Heart right ventricle (tissue), 16 donors: ENCODE data around the gene CXCL12. TPM values are rescaled to one million over a fixed set of nuclear protein-coding genes. Genes with fewer than 3 reads are reported as not detected.

Source experiments
- ATAC-seq, 8 donors: fragments of 200-7000 bp; cut with Tn5 transposase; one replicate each; pipeline ENCODE4 v1.9.1; 2020; ENCODE audit warnings: mild to moderate bottlenecking in 8 of 8, moderate library complexity in 8 of 8, moderate number of reproducible peaks in 1 of 8
- DNase-seq, 2 donors: peaks; one replicate each; pipeline ENCODE4 v3.0.0-alpha.2; 2020
- H3K27ac ChIP-seq, 10 donors: fragments of 200-600 bp; sonication (generic) in 2 of 10; one replicate each; pipeline versions ENCODE4 v1.5.0 to v1.8.0; 2020 to 2022; ENCODE audit warnings: mild to moderate bottlenecking in 3 of 10
- H3K27me3 ChIP-seq, 7 donors: fragments of 200-600 bp; one replicate each; pipeline ENCODE4 v1.8.0; 2021 to 2022; ENCODE audit warnings: mild to moderate bottlenecking in 2 of 7
- H3K36me3 ChIP-seq, 9 donors: fragments of 200-600 bp; sonication (generic) in 1 of 9; one replicate each; pipeline versions ENCODE4 v1.5.0 to v1.8.0; 2020 to 2022; ENCODE audit warnings: mild to moderate bottlenecking in 2 of 9
- H3K4me1 ChIP-seq, 9 donors: fragments of 200-600 bp; sonication (generic) in 1 of 9; one replicate each; pipeline versions ENCODE4 v1.5.0 to v1.8.0; 2020 to 2022; ENCODE audit warnings: mild to moderate bottlenecking in 4 of 9
- H3K4me3 ChIP-seq, 10 donors: fragments of 200-600 bp; sonication (generic) in 2 of 10; one replicate each; pipeline versions ENCODE4 v1.5.0 to v1.8.0; 2020 to 2022; ENCODE audit warnings: mild to moderate bottlenecking in 7 of 10, moderate library complexity in 2 of 10
- H3K9me3 ChIP-seq, 11 donors: fragments of 200-600 bp in 10 of 11; sonication (generic) in 2 of 11; one replicate each; pipeline versions ENCODE4 v1.5.0 to v1.8.0; 2013 to 2022; ENCODE audit warnings: mild to moderate bottlenecking in 2 of 11, control low read depth in 1 of 11, moderate library complexity in 1 of 11
- CTCF ChIP-seq, 9 donors: fragments of 200-600 bp; sonication (generic) in 2 of 9; IDR thresholded peaks; one replicate each; pipeline versions ENCODE4 v1.5.0 to v1.8.0; 2021 to 2022; ENCODE audit warnings: antibody characterized with exemption in 9 of 9, mild to moderate bottlenecking in 5 of 9, moderate library complexity in 1 of 9
- WGBS, 2 donors: extraction: QIAGEN DNeasy Blood & Tissue Kit; methylation state at CpG; one replicate each; pipeline ENCODE4 v1.1.7; 2013; ENCODE audit warnings: inconsistent platforms in 1 of 2; 5-methylcytosine and 5-hydroxymethylcytosine counted together
- intact Hi-C, 10 donors: fragments of 100-400 bp; cut with DNase I; formaldehyde crosslinking; loops; one replicate each; pipeline versions ENCODE4 v1.11.1 to v1.14.2; 2022
- polyA plus RNA-seq, 2 donors: library from polyadenylated mRNA; stranded (reverse); fragments of 200-250 nt; gene quantifications; one replicate each; pipeline ENCODE4 v1.2.3, GENCODE V29; 2013
- total RNA-seq, 10 donors: library from RNA; stranded (reverse); fragmentation: NEBNext Ultra II Directional in 3 of 10; extraction: Animal tissue kit (Norgen Biotek cat#: 25700) in 3 of 10; gene quantifications; one replicate each; pipeline versions ENCODE4 v1.2.1 to v1.2.4, GENCODE V29; 2021 to 2023
- donor health status: Arrhythmogenic right ventricular cardiomyopathy.
- donor health status: ischemic (EF 13 %, LVEDD 7.1; RV severe dilation, severe dysfunction).
- donor health status: healthy with polysubstance abuse.
- donor health status: DM: no; HTN: yes; CAD: no.
- donor health status: DM: no; HTN: no; CAD: no.
- donor health status: ischemic (EF 25% LVEDD 6.9; RV normal size, moderate dysfunction).
- donor health status: ischemic (EF 25% LVEDD 5.7; RV mildly dilated, moderate dysfunction).
- donor health status: healthy.
- donor health status: DM: yes; HTN: yes; CAD: no.
- donor health status: Ischemic cardiomyopathy.
- donor health status: ischemic (EF 35%, LVEDD 5.7; RV mildly dilated, moderate dysfunction).
- donor health status: nonischemic (EF 11% LVEDD 7.7; RV severe dilation, severe dysfunction).
- donor health status: DM: yes; HTN: yes; CAD: no.
- donor health status: PGD.
- donor health status: ischemic (EF 29% LVEDD 5.4; RV normal size, mild dysfunction).
- donor health status: nonischemic (EF 23%, LVEDD 6.1; RV moderate dilation, normal function).

The CXCL12 gene
- total and polyA plus RNA-seq, 12 donors, result 53.7 to 275 (median 116) TPM

GRCh38 chr10:44379907-44380306, 5.0 kb downstream of the CXCL12 start:
- peak overlapping the region in 2 of 10 donors; percentile 10 to 95 for H3K4me3 ChIP-seq
- peaks cover 0 to 26% (median 0%) of the 10 kb centered on the region in 7 donors for H3K27me3 ChIP-seq
- H3K4me1 ChIP-seq, result peaks cover 0 to 81% (median 21%) of the 10 kb centered on the region in 9 donors
- peaks cover 0 to 62% (median 22%) of the 10 kb centered on the region in 9 donors for H3K36me3 ChIP-seq
- DNase-seq, result no peak
- peak overlapping the region in 1 of 10 donors; percentile 12 for H3K27ac ChIP-seq
- H3K9me3 ChIP-seq, result no peaks in the 10 kb centered on the region
- TF ChIP-seq CTCF (IDR thresholded peaks at IDR 0.05), result no peak
- intact Hi-C loops, result loop anchor here in 9 of 10 donors (5.0 to 10.0 kb wide), 12 partner anchors 63 to 693 kb away; no protein-coding TSS in a partner anchor
- ATAC-seq, result no peak
- 60 to 71% methylated on average over 4 of the region's 4 CpGs for WGBS, 2 donors

GRCh38 chr10:44378626-44379025, 6.3 kb downstream of the CXCL12 start:
- Histone ChIP-seq H3K4me3 (no peak overlapping the region), H3K36me3 (peaks cover 5 to 75% (median 22%) of the 10 kb centered on the region in 9 donors), H3K9me3 (no peaks in the 10 kb centered on the region), H3K27ac (no peak overlapping the region), H3K4me1 (peaks cover 0 to 81% (median 21%) of the 10 kb centered on the region in 9 donors), H3K27me3 (peaks cover 0 to 13% (median 0%) of the 10 kb centered on the region in 7 donors)
- no peak for TF ChIP-seq CTCF (IDR thresholded peaks at IDR 0.05)
- intact Hi-C loops, result no loop called here
- ATAC-seq (no peak), DNase-seq (no peak)
- 95 to 96% methylated on average over 14 of the region's 14 CpGs for WGBS, 2 donors

- WGBS, 2 donors, result 92 to 95% methylated on average over 16 of the region's 16 CpGs
- TF ChIP-seq CTCF (IDR thresholded peaks at IDR 0.05), result no peak
- no peaks in the 10 kb centered on the region for H3K9me3 ChIP-seq
- peaks cover 5 to 84% (median 27%) of the 10 kb centered on the region in 9 donors for H3K36me3 ChIP-seq
- H3K4me3 ChIP-seq, result no peak overlapping the region
- DNase-seq, result no peak
- peaks cover 0 to 76% (median 19%) of the 10 kb centered on the region in 9 donors for H3K4me1 ChIP-seq
- no peak for ATAC-seq
- intact Hi-C loops, result no loop called here
- H3K27me3 ChIP-seq, result peaks cover 0 to 5% (median 0%) of the 10 kb centered on the region in 7 donors
- no peak overlapping the region for H3K27ac ChIP-seq
Observed at GRCh38 chr10:44377651-44378310, 7.1 kb downstream of the CXCL12 start.

- ATAC-seq (no peak), DNase-seq (no peak)
- Histone ChIP-seq H3K9me3 (no peaks in the 10 kb centered on the region), H3K27ac (no peak overlapping the region), H3K27me3 (no peaks in the 10 kb centered on the region), H3K36me3 (peaks cover 5 to 96% (median 32%) of the 10 kb centered on the region in 9 donors), H3K4me1 (peaks cover 0 to 70% (median 11%) of the 10 kb centered on the region in 9 donors), H3K4me3 (no peak overlapping the region)
- intact Hi-C loops, result no loop called here
- WGBS, 2 donors, result 72 to 75% methylated on average over 7 of the region's 7 CpGs
- TF ChIP-seq CTCF (IDR thresholded peaks at IDR 0.05), result no peak
Observed at GRCh38 chr10:44376472-44377099, 8.3 kb downstream of the CXCL12 start.
